ENCODE results near the gene PIAS3.

DNA sequence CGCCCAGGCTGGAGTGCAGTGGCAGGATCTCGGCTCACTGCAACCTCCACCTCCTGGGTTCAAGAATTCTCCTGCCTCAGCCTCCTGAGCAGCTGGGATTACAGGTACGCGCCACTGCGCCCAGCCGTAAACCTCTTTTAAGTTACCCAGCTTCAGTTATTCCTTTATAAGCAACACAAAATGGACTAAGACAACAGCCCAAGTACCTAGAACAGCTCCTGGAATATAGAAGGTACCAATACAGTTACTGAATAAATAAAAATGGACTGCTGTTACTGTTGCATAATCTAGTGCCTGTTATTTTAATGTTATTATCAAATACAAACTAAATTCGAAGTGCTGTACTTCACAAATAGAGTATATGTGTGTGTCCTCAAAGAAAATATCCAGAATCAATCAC is 52.0 kb downstream of the PIAS3 start:
- TF ChIP-seq POLR2AphosphoS5 (IDR thresholded peaks at IDR 0.05; ENCODE audit: low read depth, low read length): no peak
- TF ChIP-seq POLR2A (IDR thresholded peaks at IDR 0.05; ENCODE audit: low read depth, low read length): no peak
- TF ChIP-seq TAF1 (IDR thresholded peaks at IDR 0.05; ENCODE audit: borderline replicate concordance, low read depth, low read length): no peak

All from GM12892 (cell line).